Measurements from ENCODE around the gene PABPC1L.

Gene PABPC1L

DNA sequence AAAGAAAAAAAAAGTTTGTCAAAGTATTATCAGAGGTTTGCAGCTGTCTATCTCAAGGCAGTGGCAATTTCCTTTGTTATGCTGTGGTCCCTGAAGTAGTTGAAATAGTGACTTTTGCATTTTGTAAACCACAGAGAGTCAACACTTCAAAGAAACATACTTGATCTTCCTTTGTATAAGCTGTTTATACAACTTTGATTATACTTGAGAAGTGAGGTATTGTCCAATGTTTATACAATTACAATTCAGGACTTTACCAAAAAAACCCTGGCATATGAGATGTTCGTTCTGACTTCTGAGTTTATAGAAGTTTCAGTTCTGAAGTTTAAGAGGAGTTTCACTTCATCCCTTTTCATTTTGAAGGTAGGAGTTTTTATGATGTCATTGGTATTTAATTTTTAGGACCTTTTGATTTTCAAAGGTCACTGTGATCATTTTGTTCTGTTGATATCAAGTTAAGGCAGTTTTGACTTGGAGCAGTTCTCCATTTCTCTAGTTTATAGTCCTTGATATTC is 60.4 kb downstream of the PABPC1L start:
- DNase-seq = no peak

- no peak for DNase-seq
Observed at GRCh38 chr20:44973053-44973452, 63.2 kb downstream of the PABPC1L start.

- DNase-seq = no peak
Observed at GRCh38 chr20:44976698-44977097, 66.8 kb downstream of the PABPC1L start.

- peak; percentile 47 for DNase-seq
Observed at GRCh38 chr20:44979090-44979621, 69.3 kb downstream of the PABPC1L start.

DNA sequence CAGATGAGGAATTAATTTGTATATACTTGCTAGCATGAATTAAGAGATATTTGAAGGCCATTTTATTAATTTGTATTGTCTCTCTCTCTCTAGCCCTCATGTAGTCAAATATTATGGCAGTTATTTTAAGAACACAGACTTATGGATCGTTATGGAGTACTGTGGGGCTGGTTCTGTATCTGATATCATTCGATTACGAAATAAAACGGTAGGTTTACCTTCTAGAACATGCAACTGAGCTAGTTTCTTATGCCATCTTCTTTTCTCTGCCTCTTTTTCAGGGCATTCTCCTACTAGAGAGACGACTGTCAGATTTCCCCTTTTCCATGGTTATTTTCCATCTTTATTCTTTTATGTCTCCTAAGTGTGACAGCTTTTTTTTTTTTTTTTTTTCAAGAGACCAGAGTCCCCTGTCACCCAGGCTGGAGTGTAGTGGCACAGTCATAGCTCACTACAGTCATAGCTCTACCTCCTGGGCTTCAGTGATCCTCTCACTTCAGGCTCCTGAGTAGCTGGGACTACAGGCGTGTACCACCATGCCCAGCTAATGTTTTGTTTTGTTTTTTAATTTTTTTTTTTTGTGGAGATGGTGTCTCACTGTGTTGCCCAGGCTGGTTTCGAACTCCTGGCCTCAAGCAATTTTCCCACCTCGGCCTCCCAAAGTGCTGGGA is 72.0 kb downstream of the PABPC1L start:
- DNase-seq = no peak

DNA sequence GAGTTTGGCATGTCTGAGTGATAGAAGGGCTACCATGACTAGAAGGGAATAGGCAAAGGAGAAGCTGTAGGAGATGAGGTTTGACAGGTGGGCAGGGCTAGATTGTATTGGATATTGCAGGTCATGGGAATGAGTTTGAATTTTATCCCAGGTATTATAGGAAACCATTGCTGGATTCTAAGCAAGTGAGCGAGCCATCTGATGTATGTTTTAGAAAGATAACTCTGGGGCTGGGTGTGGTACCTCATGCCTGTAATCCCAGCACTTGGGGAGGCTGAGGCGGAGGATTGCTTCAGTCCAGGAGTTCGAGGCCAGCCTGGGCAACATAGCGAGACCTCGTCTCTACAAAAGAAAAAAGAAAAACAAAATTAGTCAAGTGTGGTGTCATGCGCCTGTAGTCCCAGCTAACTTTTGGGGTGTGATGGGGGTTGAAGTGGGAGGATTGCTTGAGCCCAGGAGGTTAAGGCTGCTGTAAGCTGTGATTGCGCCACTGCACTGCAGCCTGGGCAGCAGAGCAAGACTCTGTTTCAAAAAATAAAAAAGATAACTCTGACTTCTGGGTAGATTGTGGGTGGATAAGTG is 73.3 kb downstream of the PABPC1L start:
- no peak for DNase-seq

- DNase-seq = no peak
Observed at GRCh38 chr20:44988631-44989171, 78.8 kb downstream of the PABPC1L start.

Measured in activated CD4-positive, alpha-beta T cell treated with anti-CD3 and anti-CD28 coated beads for 1 hour (primary cell).